ENCODE data around the gene CEP85. TPM values are rescaled to one million over a fixed set of nuclear protein-coding genes. Genes with fewer than 3 reads are reported as not detected.

Gene CEP85
- total RNA-seq, 1 experiment from 2014 or later = 42.5 TPM

DNA sequence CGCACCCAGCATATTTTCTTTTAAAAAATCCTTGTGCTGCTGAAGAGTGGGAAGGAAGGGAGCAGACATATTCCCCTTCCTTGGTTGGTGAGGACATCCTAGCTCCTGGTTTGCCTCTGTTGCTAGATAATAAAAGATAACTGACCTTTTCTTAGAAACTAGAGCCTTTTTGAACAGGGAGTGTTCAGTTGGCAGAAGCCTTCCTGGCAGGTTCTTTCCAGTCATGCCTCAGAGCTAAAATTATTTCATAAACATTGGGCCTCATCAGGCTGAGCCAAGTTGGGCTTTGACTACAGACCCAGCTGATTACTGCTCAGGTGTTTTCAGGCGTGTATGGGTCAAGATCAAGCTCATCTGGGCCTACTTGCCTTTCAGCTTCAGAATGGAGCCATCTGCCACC is 23.2 kb downstream of the CEP85 start:
- TF ChIP-seq, protein P1, sequence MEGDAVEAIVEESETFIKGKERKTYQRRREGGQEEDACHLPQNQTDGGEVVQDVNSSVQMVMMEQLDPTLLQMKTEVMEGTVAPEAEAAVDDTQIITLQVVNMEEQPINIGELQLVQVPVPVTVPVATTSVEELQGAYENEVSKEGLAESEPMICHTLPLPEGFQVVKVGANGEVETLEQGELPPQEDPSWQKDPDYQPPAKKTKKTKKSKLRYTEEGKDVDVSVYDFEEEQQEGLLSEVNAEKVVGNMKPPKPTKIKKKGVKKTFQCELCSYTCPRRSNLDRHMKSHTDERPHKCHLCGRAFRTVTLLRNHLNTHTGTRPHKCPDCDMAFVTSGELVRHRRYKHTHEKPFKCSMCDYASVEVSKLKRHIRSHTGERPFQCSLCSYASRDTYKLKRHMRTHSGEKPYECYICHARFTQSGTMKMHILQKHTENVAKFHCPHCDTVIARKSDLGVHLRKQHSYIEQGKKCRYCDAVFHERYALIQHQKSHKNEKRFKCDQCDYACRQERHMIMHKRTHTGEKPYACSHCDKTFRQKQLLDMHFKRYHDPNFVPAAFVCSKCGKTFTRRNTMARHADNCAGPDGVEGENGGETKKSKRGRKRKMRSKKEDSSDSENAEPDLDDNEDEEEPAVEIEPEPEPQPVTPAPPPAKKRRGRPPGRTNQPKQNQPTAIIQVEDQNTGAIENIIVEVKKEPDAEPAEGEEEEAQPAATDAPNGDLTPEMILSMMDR (conservative IDR thresholded peaks at IDR 0.05) = no peak
- no peak for TF ChIP-seq EZH2 (IDR thresholded peaks at IDR 0.05; ENCODE audit: low read depth)
- Histone ChIP-seq H3K79me2 (ENCODE audit: low read depth) (no peaks in the 10 kb centered on the region), H4K20me1 (ENCODE audit: insufficient read depth) (0 out of 2 replicates have a peak, but pooled peaks cover 4% of the 10 kb centered on the region), H3K27me3 (ENCODE audit: insufficient read depth, low read depth) (no peaks in the 10 kb centered on the region), H3K4me3 (no peak overlapping the region), H2AFZ (no peak overlapping the region), H3K9me3 (ENCODE audit: insufficient read depth, low read depth) (no peaks in the 10 kb centered on the region), H3K4me1 (replicated peaks; ENCODE audit: insufficient read depth) (no peaks in the 10 kb centered on the region), H3K4me2 (no peak overlapping the region), H3K36me3 (ENCODE audit: low read depth) (peaks cover 11% of the 10 kb centered on the region; the same call in 1 of the 2 replicates), H3K27ac (no peak overlapping the region), H3F3A (ENCODE audit: insufficient read depth, low read depth) (peaks cover 3% of the 10 kb centered on the region; the same call in 1 of the 2 replicates), H3K9me2 (ENCODE audit: insufficient read depth) (no peaks in the 10 kb centered on the region)
- CTCF ChIA-PET = no interaction called here
- intact Hi-C loops (cut with micrococcal nuclease; ENCODE audit: unreplicated experiment) = no loop called here
- no peak for DNase-seq
- POLR2A ChIA-PET (ENCODE audit: unreplicated experiment) = no interaction called here
- no TSS peak for BruUV-seq (replicated peaks)

DNA sequence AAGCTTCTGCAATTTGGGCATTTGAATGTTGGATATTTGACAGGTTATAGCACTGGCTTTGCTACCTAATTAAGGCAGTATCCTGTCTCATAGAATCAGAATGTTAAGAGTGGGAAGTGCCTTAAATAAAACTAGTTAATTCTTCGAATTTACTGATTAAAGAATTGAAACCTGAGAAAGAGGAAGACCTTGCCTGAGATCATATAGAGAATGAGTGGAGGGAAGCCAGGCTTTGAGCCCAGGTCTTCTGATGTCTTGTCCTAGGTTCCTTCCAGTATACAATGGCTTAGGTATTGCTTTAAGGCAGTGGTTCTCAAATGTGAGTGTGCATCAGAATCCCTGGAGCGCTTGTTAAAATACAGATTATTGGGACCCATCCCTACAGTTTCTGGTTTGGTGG is 25.0 kb downstream of the CEP85 start:
- no peak overlapping the region for H2AFZ ChIP-seq
- H3K9me3 ChIP-seq (ENCODE audit: insufficient read depth, low read depth) = no peaks in the 10 kb centered on the region
- no peak for DNase-seq
- H3K4me1 ChIP-seq (replicated peaks; ENCODE audit: insufficient read depth) = no peaks in the 10 kb centered on the region
- H4K20me1 ChIP-seq (ENCODE audit: insufficient read depth) = 0 out of 2 replicates have a peak, but pooled peaks cover 4% of the 10 kb centered on the region
- no peak for TF ChIP-seq EZH2 (IDR thresholded peaks at IDR 0.05; ENCODE audit: low read depth)
- TF ChIP-seq, protein P1 (conservative IDR thresholded peaks at IDR 0.05) = no peak
- intact Hi-C loops (cut with micrococcal nuclease; ENCODE audit: unreplicated experiment) = no loop called here
- no peak overlapping the region for H3K27ac ChIP-seq
- ChIA-PET POLR2A (ENCODE audit: unreplicated experiment) (interaction anchor here (0.6 kb wide), 1 partner anchor 627 kb away, joined by 4 read pairs; no protein-coding TSS in a partner anchor), CTCF (interaction anchor here (0.7 kb wide), 1 partner anchor 8 kb away, joined by 3 read pairs; no protein-coding TSS in a partner anchor)
- H3K9me2 ChIP-seq (ENCODE audit: insufficient read depth) = no peaks in the 10 kb centered on the region
- H3K79me2 ChIP-seq (ENCODE audit: low read depth) = no peaks in the 10 kb centered on the region
- no peak overlapping the region for H3K4me2 ChIP-seq
- peaks cover 7% of the 10 kb centered on the region; the same call in 1 of the 2 replicates for H3K36me3 ChIP-seq (ENCODE audit: low read depth)
- no peak overlapping the region for H3K4me3 ChIP-seq
- peaks cover 3% of the 10 kb centered on the region; the same call in 1 of the 2 replicates for H3F3A ChIP-seq (ENCODE audit: insufficient read depth, low read depth)
- no peaks in the 10 kb centered on the region for H3K27me3 ChIP-seq (ENCODE audit: insufficient read depth, low read depth)
- BruUV-seq (replicated peaks) = no TSS peak

DNA sequence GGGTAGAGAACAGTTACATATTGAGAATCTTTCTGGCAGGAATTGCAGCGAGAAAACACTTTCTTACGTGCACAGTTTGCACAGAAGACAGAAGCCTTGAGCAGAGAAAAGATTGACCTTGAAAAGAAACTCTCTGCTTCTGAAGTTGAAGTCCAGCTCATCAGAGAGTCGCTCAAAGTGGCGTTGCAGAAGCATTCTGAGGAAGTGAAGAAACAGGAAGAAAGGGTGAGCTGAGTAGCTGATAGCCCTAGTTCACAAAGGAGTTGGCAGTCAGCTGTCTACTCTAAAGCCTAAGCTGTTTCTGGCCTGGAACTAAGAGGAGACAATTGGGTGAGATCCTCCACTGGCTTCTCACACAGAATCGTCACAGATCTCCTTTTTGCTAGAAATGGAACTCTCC is 25.6 kb downstream of the CEP85 start:
- DNase-seq = no peak
- Histone ChIP-seq H3K4me2 (no peak overlapping the region), H3K4me1 (replicated peaks; ENCODE audit: insufficient read depth) (no peaks in the 10 kb centered on the region), H3K9me3 (ENCODE audit: insufficient read depth, low read depth) (no peaks in the 10 kb centered on the region), H4K20me1 (ENCODE audit: insufficient read depth) (0 out of 2 replicates have a peak, but pooled peaks cover 4% of the 10 kb centered on the region), H3K4me3 (no peak overlapping the region), H3K79me2 (ENCODE audit: low read depth) (no peaks in the 10 kb centered on the region), H3K27ac (no peak overlapping the region), H3K27me3 (ENCODE audit: insufficient read depth, low read depth) (no peaks in the 10 kb centered on the region), H2AFZ (no peak overlapping the region), H3K36me3 (ENCODE audit: low read depth) (peaks cover 7% of the 10 kb centered on the region; the same call in 1 of the 2 replicates), H3F3A (ENCODE audit: insufficient read depth, low read depth) (peaks cover 3% of the 10 kb centered on the region; the same call in 1 of the 2 replicates), H3K9me2 (ENCODE audit: insufficient read depth) (no peaks in the 10 kb centered on the region)
- ChIA-PET POLR2A (ENCODE audit: unreplicated experiment) (interaction anchor here (0.7 kb wide), 1 partner anchor 101 kb away, joined by 6 read pairs; no protein-coding TSS in a partner anchor), CTCF (no interaction called here)
- BruUV-seq (replicated peaks) = no TSS peak
- intact Hi-C loops (cut with micrococcal nuclease; ENCODE audit: unreplicated experiment) = no loop called here
- TF ChIP-seq, protein P1 (conservative IDR thresholded peaks at IDR 0.05) = no peak
- no peak for TF ChIP-seq EZH2 (IDR thresholded peaks at IDR 0.05; ENCODE audit: low read depth)
